ENCODE results near the gene ADAMTS2.

Gene ADAMTS2

DNA sequence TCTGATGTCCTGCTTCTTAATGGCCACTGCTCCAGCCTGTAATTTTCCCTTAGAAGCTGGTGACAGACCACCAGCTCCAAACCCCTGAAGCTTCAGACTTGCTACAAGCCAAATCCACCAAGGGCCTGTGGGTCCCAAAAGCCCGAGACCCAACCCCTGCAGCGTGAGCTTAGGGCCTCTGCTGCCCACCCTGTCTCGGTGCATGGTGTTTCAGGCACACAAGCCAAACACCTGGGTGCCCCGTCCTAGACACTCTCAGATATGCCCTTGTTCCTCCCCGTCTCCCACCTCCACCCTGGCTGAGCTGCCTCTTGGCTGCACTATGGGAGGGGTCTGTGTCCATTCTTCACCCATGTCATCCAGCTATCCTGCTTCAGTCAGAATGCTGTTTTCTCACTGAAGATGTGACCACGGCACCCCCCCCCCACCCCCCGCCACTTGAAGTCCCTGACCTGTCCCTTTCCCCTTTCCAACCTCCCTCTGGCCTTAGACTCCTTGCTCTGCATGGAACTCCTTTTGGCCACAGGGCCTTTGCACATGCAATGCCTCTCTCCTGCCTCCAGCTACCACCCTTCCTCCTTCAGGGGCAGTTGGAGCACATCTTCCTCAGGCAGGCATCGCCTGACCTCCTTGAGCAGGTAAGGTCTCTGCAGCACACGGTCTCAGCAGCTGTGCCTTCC is 229.3 kb downstream of the ADAMTS2 start:
- TF ChIP-seq, protein P1, sequence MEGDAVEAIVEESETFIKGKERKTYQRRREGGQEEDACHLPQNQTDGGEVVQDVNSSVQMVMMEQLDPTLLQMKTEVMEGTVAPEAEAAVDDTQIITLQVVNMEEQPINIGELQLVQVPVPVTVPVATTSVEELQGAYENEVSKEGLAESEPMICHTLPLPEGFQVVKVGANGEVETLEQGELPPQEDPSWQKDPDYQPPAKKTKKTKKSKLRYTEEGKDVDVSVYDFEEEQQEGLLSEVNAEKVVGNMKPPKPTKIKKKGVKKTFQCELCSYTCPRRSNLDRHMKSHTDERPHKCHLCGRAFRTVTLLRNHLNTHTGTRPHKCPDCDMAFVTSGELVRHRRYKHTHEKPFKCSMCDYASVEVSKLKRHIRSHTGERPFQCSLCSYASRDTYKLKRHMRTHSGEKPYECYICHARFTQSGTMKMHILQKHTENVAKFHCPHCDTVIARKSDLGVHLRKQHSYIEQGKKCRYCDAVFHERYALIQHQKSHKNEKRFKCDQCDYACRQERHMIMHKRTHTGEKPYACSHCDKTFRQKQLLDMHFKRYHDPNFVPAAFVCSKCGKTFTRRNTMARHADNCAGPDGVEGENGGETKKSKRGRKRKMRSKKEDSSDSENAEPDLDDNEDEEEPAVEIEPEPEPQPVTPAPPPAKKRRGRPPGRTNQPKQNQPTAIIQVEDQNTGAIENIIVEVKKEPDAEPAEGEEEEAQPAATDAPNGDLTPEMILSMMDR (IDR thresholded peaks at IDR 0.05; ENCODE audit: low read depth, low read length) = no peak
- no peak for DNase-seq (ENCODE audit: extremely low read depth, low read depth)

DNA sequence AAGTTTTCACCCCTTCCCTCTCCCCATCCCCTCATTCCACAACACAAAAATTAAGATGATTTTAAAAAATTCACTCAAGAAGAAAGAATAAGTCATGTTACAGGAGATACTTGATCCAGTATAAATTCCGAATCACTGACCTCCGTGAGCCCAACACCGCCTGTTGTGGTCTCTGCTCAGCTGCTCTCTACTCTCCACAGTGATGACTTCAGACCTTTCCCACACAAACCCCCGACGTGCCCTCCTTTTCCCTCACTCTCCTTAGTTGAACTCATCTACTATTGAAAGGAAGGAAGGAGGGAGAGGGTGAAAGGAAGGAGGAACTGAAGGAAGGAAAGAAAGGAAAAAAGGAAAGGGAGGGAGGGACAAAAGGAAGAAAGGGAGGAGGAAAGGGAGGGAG is 230.0 kb downstream of the ADAMTS2 start:
- TF ChIP-seq, protein P1 (IDR thresholded peaks at IDR 0.05; ENCODE audit: low read depth, low read length) = no peak
- DNase-seq (ENCODE audit: extremely low read depth, low read depth) = no peak

DNA sequence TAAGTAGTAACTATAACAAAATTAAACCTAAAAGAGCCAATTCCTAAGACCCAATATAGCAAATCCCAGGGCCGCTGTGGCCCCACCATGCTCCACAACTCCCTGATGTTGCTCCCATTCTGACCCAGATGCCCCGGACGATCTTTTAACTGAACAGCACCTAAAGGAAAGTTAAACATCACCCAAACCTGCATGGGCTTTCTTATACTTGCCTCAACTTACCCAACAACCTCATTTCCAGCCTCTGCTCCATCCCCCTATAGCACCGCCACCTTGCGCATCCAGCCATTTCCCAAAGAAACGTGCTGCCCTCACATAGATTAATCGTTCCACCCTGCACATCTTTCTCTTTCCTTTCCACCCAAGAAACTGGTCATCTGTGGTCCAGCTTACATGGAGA is 230.5 kb downstream of the ADAMTS2 start:
- TF ChIP-seq, protein P1 (IDR thresholded peaks at IDR 0.05; ENCODE audit: low read depth, low read length) = no peak
- no peak for DNase-seq (ENCODE audit: extremely low read depth, low read depth)

DNA sequence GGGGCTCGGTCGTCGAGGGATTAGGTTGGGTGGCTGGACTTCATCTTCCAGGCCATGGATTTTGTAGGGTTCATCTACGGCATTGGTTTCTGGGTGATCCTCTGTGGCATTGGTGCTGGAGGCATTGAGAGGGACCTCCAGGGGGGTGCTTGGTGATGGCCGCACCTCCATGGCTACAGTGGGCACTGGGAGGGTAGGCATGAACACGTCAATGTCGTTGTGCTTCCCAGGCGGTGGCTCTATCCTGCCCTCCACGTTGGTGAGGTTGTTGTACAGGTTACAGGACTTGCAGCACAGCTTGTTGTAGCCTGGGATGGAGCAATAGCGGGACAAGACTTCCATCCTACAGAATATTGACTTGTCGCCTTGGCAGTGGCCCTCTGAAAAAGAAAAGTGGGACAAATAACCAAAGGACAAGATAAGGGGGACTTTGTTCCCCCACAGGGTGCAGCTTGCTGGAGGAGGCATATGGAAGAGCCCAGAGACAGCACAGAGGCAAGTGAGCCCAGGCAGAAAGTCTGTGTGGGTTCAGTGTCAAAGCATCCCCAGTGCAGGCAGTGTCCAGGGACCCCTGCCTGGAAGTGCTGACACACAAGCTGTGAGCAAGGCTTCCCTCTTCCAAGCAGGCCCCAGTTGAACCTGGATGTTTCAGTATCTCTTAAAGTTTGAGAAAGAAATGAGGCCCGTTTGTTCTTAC is 231.2 kb downstream of the ADAMTS2 start:
- DNase-seq (ENCODE audit: extremely low read depth, low read depth) = no peak
- TF ChIP-seq, protein P1 (IDR thresholded peaks at IDR 0.05; ENCODE audit: low read depth, low read length) = no peak

DNA sequence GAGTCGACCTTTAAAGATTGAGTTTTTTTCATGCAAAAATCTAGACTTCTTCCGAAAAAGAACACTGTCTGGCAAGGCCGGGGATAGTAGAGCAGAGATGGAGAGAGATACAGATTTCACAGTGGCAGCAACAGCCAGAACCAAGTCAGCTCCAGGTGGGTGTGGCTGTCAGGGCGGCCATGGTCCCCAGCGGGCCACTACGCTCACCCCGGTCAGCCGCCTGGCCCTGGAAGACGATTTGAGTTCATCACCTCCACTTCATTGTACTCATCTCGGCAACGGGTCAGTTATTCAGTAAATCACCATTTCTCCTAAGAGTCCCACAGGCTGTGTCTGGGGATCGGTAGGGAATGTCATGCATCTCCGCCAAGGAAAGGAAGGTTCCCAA is 232.1 kb downstream of the ADAMTS2 start:
- no peak for DNase-seq (ENCODE audit: extremely low read depth, low read depth)
- TF ChIP-seq, protein P1 (IDR thresholded peaks at IDR 0.05; ENCODE audit: low read depth, low read length) = no peak

DNA sequence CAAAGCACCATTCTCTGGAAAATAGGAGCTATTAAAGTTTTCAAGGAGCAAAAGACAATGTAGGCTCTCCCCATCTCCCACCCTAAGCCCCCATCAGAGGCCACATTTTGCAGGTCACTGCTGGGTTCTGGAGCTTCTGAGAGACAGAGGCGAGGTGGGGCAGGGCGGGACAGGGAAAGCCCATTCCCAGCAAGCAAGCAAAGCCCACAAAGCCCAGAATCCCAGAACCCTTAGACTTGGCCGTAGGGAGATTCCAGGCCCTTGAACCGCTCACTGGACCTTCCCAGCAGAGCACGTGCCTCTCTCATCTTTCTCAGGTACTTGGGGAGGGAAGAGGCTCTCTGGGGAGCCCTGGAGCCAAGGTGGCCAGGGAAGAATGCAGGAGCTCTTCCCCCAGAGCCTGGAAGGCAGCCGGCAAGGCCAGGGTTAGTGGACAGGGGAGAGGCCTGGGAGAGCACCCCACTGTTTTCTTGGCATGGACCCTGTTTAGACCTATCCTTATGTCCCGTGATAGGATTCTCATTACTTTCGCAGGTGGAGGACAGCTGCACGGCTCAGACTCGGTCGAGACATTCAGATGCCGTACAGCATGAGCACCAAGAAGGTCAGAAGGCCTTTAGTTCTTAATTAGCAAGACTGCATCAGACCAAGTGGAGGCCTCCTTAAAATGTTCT is 232.7 kb downstream of the ADAMTS2 start:
- TF ChIP-seq, protein P1 (IDR thresholded peaks at IDR 0.05; ENCODE audit: low read depth, low read length) = no peak
- DNase-seq (ENCODE audit: extremely low read depth, low read depth) = no peak
